ENCODE measurements around the gene BRPF1. TPM values are rescaled to one million over a fixed set of nuclear protein-coding genes. Genes with fewer than 3 reads are reported as not detected.

BRPF1 gene
- total and polyA plus RNA-seq, 4 donors: 2.0 to 11.2 (median 6.5) TPM

DNA sequence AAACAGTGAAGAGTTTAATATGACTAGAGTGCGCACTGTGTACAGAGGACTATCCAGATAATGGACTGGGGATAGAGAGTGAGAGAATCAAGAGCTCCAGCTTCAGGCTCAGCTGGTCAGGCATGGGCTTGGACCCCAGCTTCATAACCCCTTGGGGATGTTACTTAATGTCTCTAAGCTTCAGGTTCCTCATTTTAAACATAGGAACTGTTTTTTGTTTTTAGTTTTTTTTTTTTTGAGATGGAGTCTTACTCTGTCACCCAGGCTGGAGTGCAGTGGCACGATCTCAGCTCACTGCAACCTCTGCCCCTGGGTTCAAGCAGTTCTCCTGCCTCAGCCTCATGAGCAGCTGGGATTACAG lies 9.9 kb upstream of the BRPF1 start:
- no peak overlapping the region for H3K27ac ChIP-seq (ENCODE audit: low read depth in 1 of 2, low read length in 2 of 2)
- no peak overlapping the region for H3K9ac ChIP-seq (ENCODE audit: low read depth in 1 of 2, low read length in 2 of 2)
- no peaks in the 10 kb centered on the region for H3K4me1 ChIP-seq (ENCODE audit: control insufficient read depth in 4 of 4, insufficient read depth in 4 of 4, low read length in 3 of 4)
- H3K36me3 ChIP-seq (ENCODE audit: control insufficient read depth in 4 of 4, insufficient read depth in 3 of 4, low read depth in 1 of 4, low read length in 3 of 4): no peaks in the 10 kb centered on the region
- H3K27me3 ChIP-seq (ENCODE audit: control insufficient read depth in 4 of 4, insufficient read depth in 4 of 4, low read length in 3 of 4): no peaks in the 10 kb centered on the region
- no peaks in the 10 kb centered on the region for H3K9me3 ChIP-seq (ENCODE audit: control insufficient read depth in 4 of 4, low read length in 3 of 4)
- TF ChIP-seq FOXA1 (IDR thresholded peaks at IDR 0.05): no peak
- TF ChIP-seq RAD21 (IDR thresholded peaks at IDR 0.05): no peak
- TF ChIP-seq HNF4A (conservative IDR thresholded peaks at IDR 0.05): no peak
- no peak for TF ChIP-seq TAF1 (conservative IDR thresholded peaks at IDR 0.05)
- TF ChIP-seq, protein P1, sequence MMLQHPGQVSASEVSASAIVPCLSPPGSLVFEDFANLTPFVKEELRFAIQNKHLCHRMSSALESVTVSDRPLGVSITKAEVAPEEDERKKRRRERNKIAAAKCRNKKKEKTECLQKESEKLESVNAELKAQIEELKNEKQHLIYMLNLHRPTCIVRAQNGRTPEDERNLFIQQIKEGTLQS (IDR thresholded peaks at IDR 0.05): no peak
- TF ChIP-seq FOXA2 (IDR thresholded peaks at IDR 0.05): no peak
- TF ChIP-seq YY1 (IDR thresholded peaks at IDR 0.05): no peak
- no peak for TF ChIP-seq HNF4G (IDR thresholded peaks at IDR 0.05)
- TF ChIP-seq, protein P2, sequence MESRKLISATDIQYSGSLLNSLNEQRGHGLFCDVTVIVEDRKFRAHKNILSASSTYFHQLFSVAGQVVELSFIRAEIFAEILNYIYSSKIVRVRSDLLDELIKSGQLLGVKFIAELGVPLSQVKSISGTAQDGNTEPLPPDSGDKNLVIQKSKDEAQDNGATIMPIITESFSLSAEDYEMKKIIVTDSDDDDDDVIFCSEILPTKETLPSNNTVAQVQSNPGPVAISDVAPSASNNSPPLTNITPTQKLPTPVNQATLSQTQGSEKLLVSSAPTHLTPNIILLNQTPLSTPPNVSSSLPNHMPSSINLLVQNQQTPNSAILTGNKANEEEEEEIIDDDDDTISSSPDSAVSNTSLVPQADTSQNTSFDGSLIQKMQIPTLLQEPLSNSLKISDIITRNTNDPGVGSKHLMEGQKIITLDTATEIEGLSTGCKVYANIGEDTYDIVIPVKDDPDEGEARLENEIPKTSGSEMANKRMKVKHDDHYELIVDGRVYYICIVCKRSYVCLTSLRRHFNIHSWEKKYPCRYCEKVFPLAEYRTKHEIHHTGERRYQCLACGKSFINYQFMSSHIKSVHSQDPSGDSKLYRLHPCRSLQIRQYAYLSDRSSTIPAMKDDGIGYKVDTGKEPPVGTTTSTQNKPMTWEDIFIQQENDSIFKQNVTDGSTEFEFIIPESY (IDR thresholded peaks at IDR 0.05): no peak
- no peak for TF ChIP-seq GABPA (IDR thresholded peaks at IDR 0.05 in 1 of 2, conservative IDR thresholded peaks at IDR 0.05 in 1 of 2)
- TF ChIP-seq, protein P3, sequence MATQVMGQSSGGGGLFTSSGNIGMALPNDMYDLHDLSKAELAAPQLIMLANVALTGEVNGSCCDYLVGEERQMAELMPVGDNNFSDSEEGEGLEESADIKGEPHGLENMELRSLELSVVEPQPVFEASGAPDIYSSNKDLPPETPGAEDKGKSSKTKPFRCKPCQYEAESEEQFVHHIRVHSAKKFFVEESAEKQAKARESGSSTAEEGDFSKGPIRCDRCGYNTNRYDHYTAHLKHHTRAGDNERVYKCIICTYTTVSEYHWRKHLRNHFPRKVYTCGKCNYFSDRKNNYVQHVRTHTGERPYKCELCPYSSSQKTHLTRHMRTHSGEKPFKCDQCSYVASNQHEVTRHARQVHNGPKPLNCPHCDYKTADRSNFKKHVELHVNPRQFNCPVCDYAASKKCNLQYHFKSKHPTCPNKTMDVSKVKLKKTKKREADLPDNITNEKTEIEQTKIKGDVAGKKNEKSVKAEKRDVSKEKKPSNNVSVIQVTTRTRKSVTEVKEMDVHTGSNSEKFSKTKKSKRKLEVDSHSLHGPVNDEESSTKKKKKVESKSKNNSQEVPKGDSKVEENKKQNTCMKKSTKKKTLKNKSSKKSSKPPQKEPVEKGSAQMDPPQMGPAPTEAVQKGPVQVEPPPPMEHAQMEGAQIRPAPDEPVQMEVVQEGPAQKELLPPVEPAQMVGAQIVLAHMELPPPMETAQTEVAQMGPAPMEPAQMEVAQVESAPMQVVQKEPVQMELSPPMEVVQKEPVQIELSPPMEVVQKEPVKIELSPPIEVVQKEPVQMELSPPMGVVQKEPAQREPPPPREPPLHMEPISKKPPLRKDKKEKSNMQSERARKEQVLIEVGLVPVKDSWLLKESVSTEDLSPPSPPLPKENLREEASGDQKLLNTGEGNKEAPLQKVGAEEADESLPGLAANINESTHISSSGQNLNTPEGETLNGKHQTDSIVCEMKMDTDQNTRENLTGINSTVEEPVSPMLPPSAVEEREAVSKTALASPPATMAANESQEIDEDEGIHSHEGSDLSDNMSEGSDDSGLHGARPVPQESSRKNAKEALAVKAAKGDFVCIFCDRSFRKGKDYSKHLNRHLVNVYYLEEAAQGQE (IDR thresholded peaks at IDR 0.05): no peak
- no peak for TF ChIP-seq NR2F2 (IDR thresholded peaks at IDR 0.05)
- TF ChIP-seq, protein P4, sequence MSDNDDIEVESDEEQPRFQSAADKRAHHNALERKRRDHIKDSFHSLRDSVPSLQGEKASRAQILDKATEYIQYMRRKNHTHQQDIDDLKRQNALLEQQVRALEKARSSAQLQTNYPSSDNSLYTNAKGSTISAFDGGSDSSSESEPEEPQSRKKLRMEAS (IDR thresholded peaks at IDR 0.05): no peak
- TF ChIP-seq EGR1 (IDR thresholded peaks at IDR 0.05; ENCODE audit: low read depth in 2 of 2): no peak
- no peak for TF ChIP-seq JUND (IDR thresholded peaks at IDR 0.05)
- TF ChIP-seq, protein P5, sequence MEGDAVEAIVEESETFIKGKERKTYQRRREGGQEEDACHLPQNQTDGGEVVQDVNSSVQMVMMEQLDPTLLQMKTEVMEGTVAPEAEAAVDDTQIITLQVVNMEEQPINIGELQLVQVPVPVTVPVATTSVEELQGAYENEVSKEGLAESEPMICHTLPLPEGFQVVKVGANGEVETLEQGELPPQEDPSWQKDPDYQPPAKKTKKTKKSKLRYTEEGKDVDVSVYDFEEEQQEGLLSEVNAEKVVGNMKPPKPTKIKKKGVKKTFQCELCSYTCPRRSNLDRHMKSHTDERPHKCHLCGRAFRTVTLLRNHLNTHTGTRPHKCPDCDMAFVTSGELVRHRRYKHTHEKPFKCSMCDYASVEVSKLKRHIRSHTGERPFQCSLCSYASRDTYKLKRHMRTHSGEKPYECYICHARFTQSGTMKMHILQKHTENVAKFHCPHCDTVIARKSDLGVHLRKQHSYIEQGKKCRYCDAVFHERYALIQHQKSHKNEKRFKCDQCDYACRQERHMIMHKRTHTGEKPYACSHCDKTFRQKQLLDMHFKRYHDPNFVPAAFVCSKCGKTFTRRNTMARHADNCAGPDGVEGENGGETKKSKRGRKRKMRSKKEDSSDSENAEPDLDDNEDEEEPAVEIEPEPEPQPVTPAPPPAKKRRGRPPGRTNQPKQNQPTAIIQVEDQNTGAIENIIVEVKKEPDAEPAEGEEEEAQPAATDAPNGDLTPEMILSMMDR (IDR thresholded peaks at IDR 0.05; ENCODE audit: low read depth, low read length, missing input control): no peak
- TF ChIP-seq SP1 (IDR thresholded peaks at IDR 0.05): no peak
- TF ChIP-seq RXRA (IDR thresholded peaks at IDR 0.05): no peak
- no peak overlapping the region for H3K4me3 ChIP-seq (ENCODE audit: low read depth in 1 of 3, low read length in 3 of 3)
- no peak for DNase-seq (ENCODE audit: low spot score)
- WGBS: 75% methylated on average over 2 of the region's 2 CpGs
